H1 (cell line): ENCODE measurements around the gene MALT1. TPM values are rescaled to one million over a fixed set of nuclear protein-coding genes. Genes with fewer than 3 reads are reported as not detected.

Experiments used
- CTCF ChIA-PET: fragments of 300-600 bp; sonication (Branson Sonifier 250); formaldehyde crosslinking; loops from one replicate; lab custom pipeline; 2021; ENCODE audit not compliant: partially characterized antibody; lab: Charles Lee
- POLR2A ChIA-PET: fragments of 300-600 bp; sonication (Branson Sonifier 250); formaldehyde crosslinking; loops from one replicate; lab custom pipeline; 2021; ENCODE audit warnings: inconsistent platforms; ENCODE audit not compliant: partially characterized antibody; lab: Charles Lee
- DNase-seq, 2 experiments: peaks; one replicate each; pipeline versions ENCODE4 v3.0.0 to v3.0.0-alpha.2; 2010 to 2022; ENCODE audit warnings: low spot score in 2 of 2, low read depth in 1 of 2, mixed read lengths in 1 of 2
- FAIRE-seq: peaks from 2 replicates; lab custom pipeline; 2011; peaks lifted over from hg19 to GRCh38; lab: Jason Lieb, UNC
- H2AFZ ChIP-seq: 2 replicates; pipeline ENCODE4 v1.8.1; 2012; ENCODE audit warnings: low read length, inconsistent platforms
- H2AK5ac ChIP-seq: 2 replicates; pipeline ENCODE4 v1.6.1; 2013; ENCODE audit warnings: low read depth, low read length
- H2BK120ac ChIP-seq: replicated peaks from 2 replicates; pipeline ENCODE3; 2013; ENCODE audit warnings: low read depth, low read length, inconsistent platforms
- H2BK12ac ChIP-seq: 2 replicates; pipeline ENCODE4 v1.6.1; 2013; ENCODE audit warnings: low read depth, low read length
- H2BK15ac ChIP-seq: 2 replicates; pipeline ENCODE4 v1.6.1; 2013; ENCODE audit warnings: low read length
- H2BK20ac ChIP-seq: 2 replicates; pipeline ENCODE4 v1.6.1; 2013; ENCODE audit warnings: low read length
- H2BK5ac ChIP-seq: 2 replicates; pipeline ENCODE4 v1.6.1; 2013; ENCODE audit warnings: low read depth, low read length
- H3K14ac ChIP-seq: 2 replicates; pipeline ENCODE4 v1.6.1; 2013; ENCODE audit warnings: inconsistent platforms; ENCODE audit not compliant: insufficient read length
- H3K18ac ChIP-seq: 2 replicates; pipeline ENCODE4 v1.6.1; 2013; ENCODE audit warnings: low read length; ENCODE audit errors: extremely low read depth
- H3K23ac ChIP-seq: 2 replicates; pipeline ENCODE4 v1.6.1; 2013; ENCODE audit warnings: inconsistent platforms; ENCODE audit not compliant: insufficient read length
- H3K23me2 ChIP-seq: 2 replicates; pipeline ENCODE4 v1.6.1; 2013; ENCODE audit warnings: low read depth, low read length
- H3K27ac ChIP-seq: 2 replicates; pipeline ENCODE4 v1.6.1; 2011; ENCODE audit warnings: low read depth, low read length, inconsistent platforms
- H3K27me3 ChIP-seq, 4 experiments: replicated peaks in 1 of 4; 1 replicate in 1 of 4; 2 replicates in 3 of 4; pipeline versions ENCODE4 v1.6.1 to v1.8.1; 2011 to 2013; ENCODE audit warnings: low read length in 3 of 4, mild to moderate bottlenecking in 3 of 4, inconsistent platforms in 2 of 4, mixed read lengths in 2 of 4, moderate library complexity in 1 of 4; ENCODE audit not compliant: control insufficient read depth in 3 of 4, insufficient read depth in 3 of 4; ENCODE audit errors: extremely low read depth in 1 of 4
- H3K36me3 ChIP-seq, 4 experiments: 2 replicates each; pipeline versions ENCODE4 v1.6.1 to v1.8.1; 2011 to 2013; ENCODE audit warnings: mild to moderate bottlenecking in 4 of 4, low read length in 3 of 4, moderate library complexity in 2 of 4, control low read depth in 1 of 4, inconsistent platforms in 1 of 4; ENCODE audit not compliant: insufficient read depth in 4 of 4, control insufficient read depth in 2 of 4
- H3K4ac ChIP-seq: replicated peaks from 2 replicates; pipeline ENCODE3; 2013; ENCODE audit warnings: low read length, low read depth, mixed read lengths, inconsistent platforms; ENCODE audit not compliant: insufficient read length
- H3K4me1 ChIP-seq, 4 experiments: replicated peaks in 1 of 4; 1 replicate in 1 of 4; 2 replicates in 3 of 4; pipeline versions ENCODE4 v1.6.1 to v1.8.1; 2011 to 2013; ENCODE audit warnings: low read length in 3 of 4, inconsistent platforms in 2 of 4, mixed read lengths in 1 of 4; ENCODE audit not compliant: insufficient read depth in 4 of 4, control insufficient read depth in 3 of 4
- H3K4me2 ChIP-seq, 2 experiments: 2 replicates each; pipeline versions ENCODE4 v1.6.1 to v1.8.1; 2011 to 2013; ENCODE audit warnings: low read depth in 2 of 2, low read length in 2 of 2, control low read depth in 1 of 2, inconsistent platforms in 1 of 2, mild to moderate bottlenecking in 1 of 2; ENCODE audit not compliant: insufficient read depth in 1 of 2
- H3K4me3 ChIP-seq, 4 experiments: fragments of 200-600, 300-600 bp in 1 of 4; sonication (generic), shearing (Covaris generic), sonication (Bioruptor Twin) in 1 of 4; 2 replicates each; pipeline versions ENCODE4 v1.5.1 to v1.8.1; 2011 to 2016; ENCODE audit warnings: low read length in 4 of 4, low read depth in 3 of 4, control low read depth in 2 of 4, inconsistent platforms in 2 of 4, mild to moderate bottlenecking in 2 of 4, mixed read lengths in 1 of 4, moderate library complexity in 1 of 4; ENCODE audit not compliant: insufficient read depth in 2 of 4; ENCODE audit errors: extremely low read depth in 1 of 4
- H3K56ac ChIP-seq: replicated peaks from 2 replicates; pipeline ENCODE3; 2013; ENCODE audit warnings: low read depth, mild to moderate bottlenecking, mixed read lengths, low read length, inconsistent platforms; ENCODE audit not compliant: insufficient read length
- H3K79me1 ChIP-seq: 2 replicates; pipeline ENCODE4 v1.6.1; 2013; ENCODE audit warnings: low read depth, low read length, control low read depth
- H3K79me2 ChIP-seq, 2 experiments: 2 replicates each; pipeline versions ENCODE4 v1.6.1 to v1.8.1; 2012 to 2013; ENCODE audit warnings: low read length in 2 of 2, mild to moderate bottlenecking in 2 of 2, inconsistent platforms in 1 of 2; ENCODE audit not compliant: insufficient read depth in 2 of 2, control insufficient read depth in 1 of 2
- H3K9ac ChIP-seq, 4 experiments: replicated peaks in 1 of 4; 1 replicate in 1 of 4; 2 replicates in 3 of 4; pipeline versions ENCODE4 v1.6.1 to v1.8.1; 2011 to 2013; ENCODE audit warnings: low read depth in 3 of 4, low read length in 3 of 4, control low read depth in 2 of 4, mild to moderate bottlenecking in 2 of 4, moderate library complexity in 2 of 4, inconsistent platforms in 1 of 4; ENCODE audit errors: extremely low read depth in 1 of 4
- H3K9me3 ChIP-seq, 2 experiments: 2 replicates each; pipeline versions ENCODE4 v1.6.1 to v1.8.1; 2012 to 2013; ENCODE audit warnings: mild to moderate bottlenecking in 2 of 2, moderate library complexity in 2 of 2, control low read depth in 1 of 2, inconsistent platforms in 1 of 2, low read depth in 1 of 2, low read length in 1 of 2, mixed read lengths in 1 of 2; ENCODE audit not compliant: insufficient read depth in 2 of 2
- H4K20me1 ChIP-seq, 2 experiments: replicated peaks in 1 of 2; 2 replicates each; pipeline versions ENCODE3 to v1.8.1; 2011 to 2013; ENCODE audit warnings: inconsistent platforms in 2 of 2, low read length in 2 of 2, mild to moderate bottlenecking in 1 of 2; ENCODE audit not compliant: insufficient read depth in 2 of 2, control insufficient read depth in 1 of 2
- H4K5ac ChIP-seq: 2 replicates; pipeline ENCODE4 v1.6.1; 2013; ENCODE audit warnings: low read length, low read depth, mixed read lengths, inconsistent platforms; ENCODE audit not compliant: insufficient read length
- H4K8ac ChIP-seq: 2 replicates; pipeline ENCODE4 v1.8.0; 2013; ENCODE audit warnings: mild to moderate bottlenecking, moderate library complexity, low read length, inconsistent platforms; ENCODE audit not compliant: insufficient read depth; ENCODE audit errors: extremely low read depth
- H4K91ac ChIP-seq: replicated peaks from 2 replicates; pipeline ENCODE3; 2013; ENCODE audit warnings: low read length, mixed read lengths, inconsistent platforms; ENCODE audit not compliant: insufficient read length
- BCL11A ChIP-seq, 2 experiments: IDR thresholded peaks; one replicate each; pipeline ENCODE4 v1.6.1; 2011; ENCODE audit warnings: low read depth in 2 of 2, low read length in 2 of 2, mild to moderate bottlenecking in 2 of 2
- EZH2 ChIP-seq: fragments of 200-600 bp; sonication (generic); IDR thresholded peaks from 2 replicates; pipeline ENCODE4 v1.7.1; 2012; ENCODE audit warnings: low read depth, mild to moderate bottlenecking, moderate library complexity, low read length, inconsistent platforms; ENCODE audit not compliant: severe bottlenecking
- HDAC6 ChIP-seq: IDR thresholded peaks from one replicate; pipeline ENCODE4 v1.7.1; 2012; ENCODE audit warnings: low read depth, mild to moderate bottlenecking, inconsistent platforms, low read length, moderate library complexity
- MAX ChIP-seq: IDR thresholded peaks from 2 replicates; pipeline ENCODE4 v1.6.1; 2012; ENCODE audit warnings: inconsistent platforms
- POLR2A ChIP-seq, 2 experiments: IDR thresholded peaks; 1 replicate in 1 of 2; 2 replicates in 1 of 2; pipeline ENCODE4 v1.6.1; 2011; ENCODE audit warnings: low read depth in 2 of 2, low read length in 2 of 2, mild to moderate bottlenecking in 2 of 2; ENCODE audit errors: control extremely low read depth in 1 of 2
- SIN3A ChIP-seq, 2 experiments: IDR thresholded peaks in 1 of 2; conservative IDR thresholded peaks in 1 of 2; 2 replicates each; pipeline ENCODE4 v1.6.1; 2011 to 2012; ENCODE audit warnings: low read length in 2 of 2, improper control_type of control experiment in 1 of 2, low read depth in 1 of 2, mild to moderate bottlenecking in 1 of 2
- WGBS, 2 experiments: shearing (Covaris generic) in 1 of 2; methylation state at CpG; one replicate each; pipeline versions ENCODE4 v1.1.6 to v1.1.7; 2013 to 2015; ENCODE audit warnings: low lambda C conversion rate in 2 of 2, mixed read lengths in 2 of 2, inconsistent platforms in 1 of 2, low coverage in 1 of 2, missing lambda C conversion rate in 1 of 2; ENCODE audit not compliant: insufficient replicate concordance in 2 of 2, insufficient coverage in 1 of 2, insufficient read length in 1 of 2; ENCODE audit errors: extremely low coverage in 1 of 2, missing lambda C conversion rate in 1 of 2; 5-methylcytosine and 5-hydroxymethylcytosine counted together
- polyA plus RNA-seq, 7 experiments: library from polyadenylated mRNA; depleted of rRNA in 3 of 7; stranded (reverse) in 5 of 7; unstranded in 2 of 7; fragments of >200 nt in 5 of 7; fragments of 200-250 nt in 2 of 7; gene quantifications; 1 replicate in 5 of 7; 2 replicates in 1 of 7; 4 replicates in 1 of 7; pipeline versions ENCODE4 v1.2.1 to v1.2.3, GENCODE V29; 2011 to 2013; ENCODE audit warnings: missing spikeins in 2 of 7, mixed read lengths in 2 of 7
- total RNA-seq: library from RNA; stranded (reverse); fragmentation: NEBNext Ultra II Directional; extraction: Animal tissue kit (Norgen Biotek cat#: 25700); gene quantifications from 2 replicates; pipeline ENCODE4 v1.2.1, GENCODE V29; 2021

MALT1 gene
- total and polyA plus RNA-seq, 2 of the 8 experiments (the other 6 are each of a cell fraction or from before 2014, with no cell fraction given), result 10.7 to 25.9 TPM

- no peaks in the 10 kb centered on the region for H3K27me3 ChIP-seq
- no peaks in the 10 kb centered on the region for H3K79me1 ChIP-seq
- CTCF ChIA-PET, result interaction anchor here (1.2 to 2.0 kb wide), 3 partner anchors 21 to 79 kb away, joined by 3 to 6 read pairs (median 4); no protein-coding TSS in a partner anchor
- H3K4me2 ChIP-seq, result no peak overlapping the region
- H3K56ac ChIP-seq, result no peak overlapping the region
- H3K4me1 ChIP-seq, result peaks cover 0 to 12% (median 6%) of the 10 kb centered on the region in 4 experiments; a peak in 5 of 7 replicates
- H3K4me3 ChIP-seq, result no peak overlapping the region
- H3K14ac ChIP-seq, result no peak overlapping the region
- no peaks in the 10 kb centered on the region for H3K79me2 ChIP-seq
- H2BK20ac ChIP-seq, result peak overlapping the region; percentile 98
- H2BK120ac ChIP-seq, result no peak overlapping the region
- peak overlapping the region; percentile 65; the same call in 1 of the 2 replicates for H2BK12ac ChIP-seq
- H3K4ac ChIP-seq, result no peak overlapping the region
- H2AK5ac ChIP-seq, result no peak overlapping the region
- H4K20me1 ChIP-seq, result no peaks in the 10 kb centered on the region
- no peak for DNase-seq
- H2BK5ac ChIP-seq, result no peak overlapping the region; the same call in 1 of the 2 replicates
- TF ChIP-seq EZH2 (no peak), POLR2A (IDR thresholded peaks at IDR 0.05; ENCODE audit: control extremely low read depth in 1 of 2, low read depth in 2 of 2, low read length in 2 of 2) (no peak), BCL11A (IDR thresholded peaks at IDR 0.05; ENCODE audit: low read depth in 2 of 2, low read length in 2 of 2) (no peak), MAX (no peak), SIN3A (conservative IDR thresholded peaks at IDR 0.05 in 1 of 2, IDR thresholded peaks at IDR 0.05 in 1 of 2; ENCODE audit: low read depth in 1 of 2, low read length in 2 of 2) (no peak), HDAC6 (no peak)
- no peaks in the 10 kb centered on the region for H3K9me3 ChIP-seq
- FAIRE-seq, result no peak
- H3K18ac ChIP-seq, result 0 out of 2 replicates have a peak overlapping the region, but pooled peaks have one; percentile 24
- 0 out of 2 replicates have a peak overlapping the region, but pooled peaks have one; percentile 67 for H2BK15ac ChIP-seq
- H3K23me2 ChIP-seq, result no peaks in the 10 kb centered on the region
- no peak overlapping the region for H3K9ac ChIP-seq
- POLR2A ChIA-PET, result no interaction called here
- H3K36me3 ChIP-seq, result no peaks in the 10 kb centered on the region
- H2AFZ ChIP-seq, result no peak overlapping the region
- WGBS, 2 experiments, result 74% methylated on average over 5 of the region's 5 CpGs; no CpG with 5 or more reads in 1 of the 2 experiments
- no peak overlapping the region for H4K91ac ChIP-seq
- no peak overlapping the region for H4K5ac ChIP-seq
- H4K8ac ChIP-seq, result no peak overlapping the region
- H3K23ac ChIP-seq, result no peak overlapping the region
- no peak overlapping the region for H3K27ac ChIP-seq
Measured at GRCh38 chr18:58802959-58803358, 131.7 kb downstream of the MALT1 start.
